IPS-18c (cell line): ENCODE results near the gene INTS6.
"Not testable (repeated sequence)": the region's sequence is repeated elsewhere in the genome, so short reads cannot be mapped to it uniquely, and the experiment has no call there.

Experiments
- H3K4me3 ChIP-seq: 2 replicates; pipeline ENCODE4 v1.7.0; 2013; ENCODE audit warnings: low read depth, mild to moderate bottlenecking, low read length, moderate library complexity; ENCODE audit not compliant: insufficient read depth
- H3K9me3 ChIP-seq: one replicate; pipeline ENCODE4 v1.6.1; 2013; ENCODE audit warnings: mild to moderate bottlenecking, low read length, moderate library complexity; ENCODE audit not compliant: control insufficient read depth, insufficient read depth

Gene INTS6

DNA sequence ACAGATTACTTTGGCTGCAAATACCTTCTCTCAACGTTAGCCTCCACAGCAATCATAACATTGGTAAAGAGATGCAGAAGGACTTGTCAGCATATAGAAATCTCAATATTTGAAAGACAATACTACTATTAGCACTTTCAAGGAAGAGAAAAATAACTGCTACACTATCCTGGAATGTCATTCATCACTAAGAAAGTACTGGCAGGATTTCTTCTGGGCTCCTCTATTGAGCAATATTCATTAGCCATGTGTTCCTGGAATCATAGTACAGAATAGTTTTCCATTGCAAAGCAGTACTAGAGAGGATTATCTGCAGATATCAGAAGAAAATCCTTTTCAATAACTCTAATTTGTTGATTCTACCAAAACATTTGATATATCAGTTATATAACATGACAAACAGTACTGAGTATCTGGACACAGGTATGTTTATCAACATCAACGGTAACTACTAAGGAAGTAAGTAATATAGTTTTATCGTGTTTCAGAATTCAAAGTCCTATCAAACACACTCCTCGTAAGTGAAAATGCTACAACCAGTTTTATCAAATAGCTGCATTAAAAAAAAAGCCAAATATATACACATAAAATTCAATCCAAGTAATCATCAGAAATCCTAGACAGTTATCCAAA, 27.3 kb downstream of the INTS6 start:
- no peak overlapping the region for H3K4me3 ChIP-seq
- H3K9me3 ChIP-seq, result no peaks in the 10 kb centered on the region

- Histone ChIP-seq H3K4me3 (no peak overlapping the region), H3K9me3 (no peaks in the 10 kb centered on the region)
Measured at GRCh38 chr13:51423766-51424165, 29.1 kb downstream of the INTS6 start.

DNA sequence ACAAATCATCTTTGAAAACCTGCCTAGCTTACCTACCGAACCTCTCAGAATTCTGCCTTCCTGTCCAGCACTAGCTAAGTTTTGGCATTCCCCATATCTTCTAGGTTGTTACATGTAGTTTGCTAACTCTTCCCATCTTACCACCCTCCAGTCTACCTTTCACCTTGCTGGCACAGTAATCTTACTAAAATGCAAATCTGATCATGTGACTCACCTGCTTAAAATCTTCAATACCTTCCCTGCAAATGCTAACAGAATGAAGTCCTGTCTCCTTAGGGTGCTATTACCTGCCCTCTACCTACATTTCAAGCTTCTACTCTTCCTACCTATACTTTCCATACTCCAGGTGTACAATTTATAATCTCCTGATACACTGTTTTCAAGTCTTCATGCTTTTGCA, 30.4 kb downstream of the INTS6 start:
- no peak overlapping the region for H3K4me3 ChIP-seq
- no peaks in the 10 kb centered on the region for H3K9me3 ChIP-seq

- Histone ChIP-seq H3K9me3 (no peaks in the 10 kb centered on the region), H3K4me3 (no peak overlapping the region)
Measured at GRCh38 chr13:51420681-51421490, 31.9 kb downstream of the INTS6 start.

DNA sequence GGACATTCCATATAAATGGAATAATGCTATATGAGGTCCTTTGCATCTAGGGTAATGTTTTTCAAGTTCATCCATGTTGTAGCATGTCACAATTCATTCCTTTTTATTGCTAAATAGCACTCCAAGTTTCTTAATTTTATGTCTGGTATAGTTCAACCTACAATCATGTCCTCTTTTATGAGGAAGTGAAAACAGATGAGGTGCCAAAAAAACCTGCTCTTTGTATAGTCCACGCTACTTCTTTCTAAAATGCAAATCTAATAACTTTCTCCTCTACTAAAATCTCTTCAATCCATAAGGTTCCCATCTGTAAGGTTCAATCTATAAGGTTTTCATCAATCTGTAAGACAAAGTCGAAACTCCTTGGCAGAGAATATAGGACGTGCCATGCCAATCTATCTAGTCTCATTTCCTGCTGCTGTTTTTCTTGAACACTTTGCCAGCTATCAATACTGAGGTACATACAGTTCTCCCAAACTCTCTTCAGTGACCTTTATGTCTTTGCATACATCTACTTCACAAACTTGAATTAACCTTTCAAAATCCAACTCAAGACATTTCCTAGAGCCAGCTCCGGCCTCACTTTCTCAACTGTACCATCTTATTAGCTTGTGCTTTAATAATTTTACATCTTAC, 33.7 kb downstream of the INTS6 start:
- no peak overlapping the region for H3K4me3 ChIP-seq

GRCh38 chr13:51417716-51418115, 35.1 kb downstream of the INTS6 start:
- Histone ChIP-seq H3K9me3 (no peaks in the 10 kb centered on the region), H3K4me3 (no peak overlapping the region)

More for the DNA sequence above, 33.7 kb downstream of the INTS6 start:
- no peaks in the 10 kb centered on the region for H3K9me3 ChIP-seq

DNA sequence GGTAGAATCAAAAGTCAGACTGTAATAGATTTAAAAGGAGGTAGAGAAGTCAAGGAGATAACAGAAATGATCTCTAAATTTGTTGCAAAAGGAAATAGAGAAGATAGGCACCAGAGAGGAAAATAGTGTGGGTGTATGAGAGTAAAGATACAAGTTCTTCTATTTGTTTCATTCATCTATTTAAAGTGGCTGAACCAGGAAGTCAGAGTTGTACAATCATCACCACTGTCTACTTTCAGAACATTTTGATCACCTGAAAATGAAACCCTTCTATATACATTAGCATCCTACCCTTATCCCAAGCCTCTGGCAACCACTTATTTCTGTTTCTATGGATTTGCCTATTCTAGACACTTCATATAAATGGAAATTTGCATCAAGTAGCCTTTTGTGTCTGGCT, 36.7 kb downstream of the INTS6 start:
- Histone ChIP-seq H3K4me3 (no peak overlapping the region), H3K9me3 (no peaks in the 10 kb centered on the region)

GRCh38 chr13:51415339-51415738, 37.5 kb downstream of the INTS6 start:
- H3K4me3 ChIP-seq, H3K9me3 ChIP-seq: not testable (repeated sequence)

DNA sequence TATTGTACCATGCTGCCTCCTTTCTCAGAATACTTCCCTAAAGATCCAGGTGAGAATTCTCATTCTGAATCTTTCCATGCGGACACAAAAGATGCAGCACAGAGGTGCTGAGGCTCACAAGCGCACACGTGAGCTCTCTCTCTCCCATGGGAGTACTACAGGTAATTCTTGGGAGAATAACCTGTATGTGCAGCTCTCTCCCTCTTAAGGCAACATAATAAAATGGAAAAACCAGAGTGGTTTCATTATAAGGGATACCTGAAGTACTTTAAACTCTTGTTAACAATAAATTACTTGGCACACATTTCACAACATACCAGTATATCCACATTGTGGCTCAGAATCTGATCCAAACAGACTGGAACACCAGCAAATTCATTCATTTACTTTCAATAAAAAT, 40.4 kb downstream of the INTS6 start:
- H3K9me3 ChIP-seq, result no peaks in the 10 kb centered on the region
- no peak overlapping the region for H3K4me3 ChIP-seq

GRCh38 chr13:51405176-51405575, 47.7 kb downstream of the INTS6 start:
- Histone ChIP-seq H3K9me3 (no peaks in the 10 kb centered on the region), H3K4me3 (no peak overlapping the region)

DNA sequence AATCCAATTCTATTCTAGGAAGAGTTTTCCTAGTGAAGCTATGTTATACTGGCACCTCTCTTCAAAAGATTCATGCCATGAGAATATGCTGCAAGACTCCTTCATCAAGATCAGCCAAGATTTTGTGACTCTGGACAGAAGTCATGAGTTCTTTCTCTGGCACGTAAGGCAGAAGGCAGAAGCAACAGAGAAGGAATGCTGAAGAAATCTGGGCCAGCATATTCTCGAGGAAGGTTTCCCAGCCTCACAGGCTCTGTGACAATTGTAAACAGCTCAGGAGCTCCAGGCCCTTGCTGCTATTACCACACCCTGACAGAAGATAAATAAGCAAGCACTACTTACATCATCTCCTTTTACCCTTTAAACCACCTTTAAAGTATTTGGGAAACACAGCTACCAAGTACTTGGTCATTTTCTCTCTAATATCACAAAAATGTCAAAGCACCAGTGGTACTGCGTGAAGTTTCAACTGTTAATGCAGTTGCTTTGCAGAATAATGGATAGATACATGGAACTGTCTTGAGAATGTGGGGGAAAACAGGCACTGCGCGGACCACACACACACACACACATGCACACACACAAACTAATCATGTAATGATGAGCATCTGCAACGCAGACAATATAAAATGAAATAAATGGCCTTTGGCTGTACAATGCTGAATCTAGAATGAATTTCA, 55.4 kb downstream of the INTS6 start:
- Histone ChIP-seq H3K4me3 (no peak overlapping the region), H3K9me3 (no peaks in the 10 kb centered on the region)

GRCh38 chr13:51396352-51396751, 56.5 kb downstream of the INTS6 start:
- H3K4me3 ChIP-seq, result no peak overlapping the region
- H3K9me3 ChIP-seq, result no peaks in the 10 kb centered on the region

DNA sequence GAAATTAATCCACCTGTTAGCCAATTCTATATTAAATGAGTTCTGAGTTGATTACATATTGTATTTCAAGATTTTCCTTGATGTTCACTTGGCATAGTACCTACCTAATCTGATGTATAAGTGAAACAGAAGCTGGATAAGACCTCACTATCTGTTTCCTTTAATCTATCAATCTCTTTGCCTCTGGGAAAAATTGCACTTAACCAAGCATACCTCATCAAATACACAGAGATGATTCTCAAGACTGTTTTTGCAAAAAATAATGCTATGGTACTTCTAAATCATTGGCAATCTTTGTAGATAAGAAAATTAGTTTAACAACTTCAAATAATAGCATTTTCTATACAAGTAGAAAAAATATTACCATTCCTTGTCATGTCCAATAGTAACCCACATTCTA, 58.1 kb downstream of the INTS6 start:
- H3K4me3 ChIP-seq, result no peak overlapping the region
- H3K9me3 ChIP-seq, result no peaks in the 10 kb centered on the region

DNA sequence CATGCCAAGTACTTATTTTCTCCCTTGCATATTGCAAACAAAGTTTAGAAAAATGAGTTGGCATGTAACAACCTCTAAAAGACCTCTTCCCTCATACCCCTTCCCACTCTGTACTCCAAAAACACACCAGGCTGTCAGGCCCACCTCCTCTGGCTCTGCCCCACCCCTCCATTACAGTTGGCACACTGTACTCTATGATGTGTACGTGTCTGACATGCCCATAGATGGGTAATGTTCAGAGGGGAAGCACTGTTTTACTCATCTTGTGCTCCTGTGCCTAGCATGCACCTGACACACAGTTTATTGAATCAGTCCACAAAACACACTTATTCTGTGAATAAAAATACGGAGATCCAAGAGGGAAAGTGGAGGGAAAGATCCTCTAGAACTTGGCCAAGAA, 67.7 kb downstream of the INTS6 start:
- Histone ChIP-seq H3K9me3 (no peaks in the 10 kb centered on the region), H3K4me3 (no peak overlapping the region)

- Histone ChIP-seq H3K4me3 (no peak overlapping the region), H3K9me3 (no peaks in the 10 kb centered on the region)
Measured at GRCh38 chr13:51380269-51380668, 72.6 kb downstream of the INTS6 start.

GRCh38 chr13:51373451-51373850, 79.4 kb downstream of the INTS6 start:
- H3K9me3 ChIP-seq, result no peaks in the 10 kb centered on the region

GRCh38 chr13:51371768-51372399, 81.0 kb downstream of the INTS6 start:
- H3K4me3 ChIP-seq, result no peak overlapping the region
- H3K9me3 ChIP-seq, result no peaks in the 10 kb centered on the region

More at GRCh38 chr13:51373451-51373850, 79.4 kb downstream of the INTS6 start:
- H3K4me3 ChIP-seq, result no peak overlapping the region
